Activated CD4-positive, alpha-beta T cell treated with anti-CD3 and anti-CD28 coated beads, Interleukin-2, amount 10 ng/mL, durations not matched to agents 7 days and 5 days (primary cell): ENCODE data around the gene KIF4A. TPM values are rescaled to one million over a fixed set of nuclear protein-coding genes. Genes with fewer than 3 reads are reported as not detected.
A peak's percentile ranks its signal among the peaks of the same experiment; 100 is the strongest.

Source experiments
- CTCF ChIA-PET: fragments of 350-600 bp; sonication (Branson Sonifier 250); formaldehyde crosslinking; loops from one replicate; lab custom pipeline; 2021; ENCODE audit warnings: antibody characterized with exemption; lab: Charles Lee
- POLR2A ChIA-PET: fragments of 350-600 bp; sonication (Branson Sonifier 250); formaldehyde crosslinking; loops from one replicate; lab custom pipeline; 2021; ENCODE audit warnings: antibody characterized with exemption; lab: Charles Lee
- DNase-seq: peaks from one replicate; pipeline ENCODE4 v3.0.0-alpha.2; 2020
- H3K27ac Mint-ChIP-seq: one replicate; pipeline ENCODE4 v1.8.0; 2021; ENCODE audit warnings: mild to moderate bottlenecking, moderate library complexity, mixed read lengths
- H3K27me3 Mint-ChIP-seq: one replicate; pipeline ENCODE4 v1.8.0; 2021; ENCODE audit warnings: mixed read lengths
- H3K36me3 Mint-ChIP-seq: one replicate; pipeline ENCODE4 v1.8.0; 2021; ENCODE audit warnings: low read depth, mixed read lengths
- H3K4me1 Mint-ChIP-seq: one replicate; pipeline ENCODE4 v1.8.0; 2021; ENCODE audit warnings: mixed read lengths
- H3K4me3 Mint-ChIP-seq: one replicate; pipeline ENCODE4 v1.8.0; 2021; ENCODE audit warnings: mild to moderate bottlenecking, moderate library complexity, mixed read lengths
- H3K9me3 Mint-ChIP-seq: one replicate; pipeline ENCODE4 v1.8.0; 2021; ENCODE audit warnings: mixed read lengths
- total RNA-seq, 2 experiments: library from RNA; stranded (reverse); gene quantifications; one replicate each; pipeline ENCODE4 v1.2.3, GENCODE V29; 2021

KIF4A gene
- total RNA-seq, 2 experiments from 2014 or later = 40.5 to 41.5 TPM

DNA sequence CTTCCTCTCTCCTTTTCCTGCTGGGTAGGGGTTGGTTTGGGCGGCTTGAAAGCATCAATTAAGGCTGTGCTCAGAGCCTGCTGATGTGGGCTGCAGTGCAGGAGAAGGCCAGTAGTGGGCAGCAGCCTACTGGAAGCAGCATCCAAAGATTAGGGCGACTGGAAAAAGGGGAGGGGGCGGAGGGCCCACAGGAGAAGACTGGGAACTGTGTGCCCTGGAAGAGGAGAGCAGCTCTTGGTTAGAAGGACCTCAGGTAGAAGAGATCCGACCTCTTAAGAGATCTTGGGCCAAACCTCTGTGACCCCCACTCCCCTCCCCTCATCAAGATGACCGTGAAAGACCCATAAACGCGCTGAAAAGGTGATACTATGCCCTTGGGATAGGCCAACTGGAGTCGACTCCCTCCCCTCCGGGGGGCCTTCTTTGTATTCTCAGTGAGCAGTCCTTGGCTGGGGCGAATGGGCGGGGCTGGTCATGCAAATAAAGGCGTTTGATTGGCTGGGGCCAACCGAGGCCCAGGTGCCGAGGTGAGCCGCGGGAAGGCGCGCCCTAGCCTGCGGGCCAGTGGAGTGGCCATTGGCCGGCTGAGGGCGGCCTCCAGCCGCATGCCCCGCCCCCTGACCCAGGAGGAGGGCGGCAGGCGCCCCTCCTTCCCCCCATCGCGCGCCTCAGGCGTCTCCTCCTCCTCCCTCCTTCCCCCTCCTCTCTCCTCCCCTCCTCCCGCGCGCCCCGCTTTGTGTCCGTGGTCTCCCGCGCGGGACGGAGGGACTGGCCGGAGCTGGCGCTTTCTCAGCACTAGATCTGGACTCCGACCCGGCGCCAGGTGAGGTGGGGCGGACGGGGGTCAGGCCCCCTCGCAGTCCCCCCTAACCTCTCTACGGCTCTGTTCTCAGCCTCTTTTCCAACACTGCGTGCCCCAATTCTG is 164.8 kb downstream of the KIF4A start:
- DNase-seq = peak; percentile 74
- ChIA-PET POLR2A (no interaction called here), CTCF (interaction anchor here (1.2 to 1.7 kb wide), 2 partner anchors 22 to 210 kb away, joined by 3 to 7 read pairs; no protein-coding TSS in a partner anchor)
- Mint-ChIP-seq H3K36me3 (peaks cover 4% of the 10 kb centered on the region), H3K9me3 (no peaks in the 10 kb centered on the region), H3K27me3 (no peaks in the 10 kb centered on the region), H3K4me3 (peak overlapping the region; percentile 81), H3K4me1 (peaks cover 42% of the 10 kb centered on the region), H3K27ac (peak overlapping the region; percentile 93)

DNA sequence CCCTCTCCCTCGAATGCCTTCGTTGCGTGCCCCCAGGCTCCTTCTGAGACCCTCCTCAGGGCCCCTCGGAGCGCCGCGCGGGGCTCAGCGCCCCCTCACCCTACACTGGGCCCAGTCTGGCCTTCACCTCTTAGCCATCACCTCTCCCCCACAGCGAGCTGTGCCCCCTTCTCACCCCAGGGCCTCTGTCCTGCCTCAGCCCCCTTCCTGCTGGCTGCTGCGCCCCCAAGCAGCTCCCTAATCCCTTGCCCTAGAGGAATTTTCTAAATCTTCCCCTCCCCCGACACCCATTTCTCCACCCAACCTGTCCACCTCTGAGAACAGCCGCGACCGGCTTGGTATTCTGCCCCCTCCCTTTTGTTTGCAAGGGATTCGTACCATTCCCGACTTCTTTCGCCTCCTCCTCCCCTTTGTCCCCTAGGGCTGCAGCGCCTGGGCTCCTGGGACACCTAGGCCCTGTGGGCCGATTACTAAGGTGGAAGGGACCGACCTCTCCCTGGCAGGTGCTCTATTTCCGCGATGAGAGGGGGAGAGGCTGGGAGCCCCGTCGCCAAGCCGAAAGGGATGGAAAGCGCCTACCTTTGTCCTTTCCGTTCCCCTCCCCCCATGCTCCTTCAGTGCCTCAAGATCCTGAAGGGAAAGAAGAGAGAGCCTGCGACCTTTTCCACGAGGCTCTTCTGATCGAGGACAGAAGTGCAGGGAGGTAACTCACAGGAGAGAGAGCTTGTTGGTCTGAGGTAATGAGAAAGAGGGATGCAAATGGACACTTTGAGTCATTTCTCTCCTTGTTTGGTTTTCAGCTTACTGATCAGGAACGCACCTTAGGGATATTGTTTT is 165.7 kb downstream of the KIF4A start:
- H3K9me3 Mint-ChIP-seq = no peaks in the 10 kb centered on the region
- peaks cover 9% of the 10 kb centered on the region for H3K36me3 Mint-ChIP-seq
- CTCF ChIA-PET = interaction anchor here (0.5 to 1.7 kb wide), 4 partner anchors 10 to 572 kb away, joined by 3 to 7 read pairs (median 3); no protein-coding TSS in a partner anchor
- H3K4me1 Mint-ChIP-seq = peaks cover 42% of the 10 kb centered on the region
- POLR2A ChIA-PET = no interaction called here
- H3K27me3 Mint-ChIP-seq = no peaks in the 10 kb centered on the region
- H3K4me3 Mint-ChIP-seq = peak overlapping the region; percentile 81
- no peak for DNase-seq
- H3K27ac Mint-ChIP-seq = peak overlapping the region; percentile 93

DNA sequence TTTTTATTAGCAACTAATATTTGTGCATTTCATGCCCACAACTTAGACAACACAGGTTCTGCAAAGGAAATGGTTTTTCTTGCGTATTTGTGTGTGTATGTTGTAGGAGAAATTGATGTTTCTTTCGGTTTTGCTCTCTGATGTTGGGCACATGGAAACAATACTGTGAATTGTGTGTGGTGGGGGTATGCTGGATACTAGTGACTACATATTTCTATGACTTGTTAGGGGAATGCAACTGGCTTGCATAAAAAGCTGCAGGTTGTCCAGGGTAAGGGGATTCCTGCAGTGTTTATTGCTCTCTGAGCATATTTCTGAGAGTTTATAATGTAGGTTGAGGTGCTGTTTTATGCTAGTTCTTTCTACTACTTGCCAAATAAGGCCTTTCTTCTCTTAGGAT is 166.4 kb downstream of the KIF4A start:
- POLR2A ChIA-PET = no interaction called here
- Mint-ChIP-seq H3K27me3 (no peaks in the 10 kb centered on the region), H3K4me3 (peak overlapping the region; percentile 81), H3K36me3 (peaks cover 12% of the 10 kb centered on the region), H3K27ac (peak overlapping the region; percentile 93), H3K4me1 (peaks cover 42% of the 10 kb centered on the region), H3K9me3 (no peaks in the 10 kb centered on the region)
- no peak for DNase-seq
- CTCF ChIA-PET = interaction anchor here (0.5 to 1.7 kb wide), 4 partner anchors 10 to 571 kb away, joined by 3 to 7 read pairs (median 3); no protein-coding TSS in a partner anchor

DNA sequence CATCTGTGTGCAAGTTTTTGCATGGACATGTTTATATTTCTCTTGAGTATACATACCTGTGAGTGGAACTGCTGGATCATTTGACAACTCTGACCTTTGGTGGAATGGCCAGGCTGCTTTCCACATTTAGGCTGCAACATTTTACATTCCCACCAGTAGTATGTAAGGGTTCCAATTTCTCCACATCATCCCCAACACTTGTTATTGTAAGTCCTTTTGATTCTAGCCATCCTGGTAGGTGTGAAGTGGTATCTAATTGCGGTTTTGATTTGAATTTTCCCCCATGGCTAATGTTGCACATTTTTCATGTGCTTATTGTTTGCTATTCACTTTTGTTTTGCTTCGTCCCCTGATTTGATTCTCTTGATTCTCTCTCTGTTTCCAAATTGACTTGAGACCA is 171.1 kb downstream of the KIF4A start:
- CTCF ChIA-PET = no interaction called here
- peaks cover 15% of the 10 kb centered on the region for H3K36me3 Mint-ChIP-seq
- H3K4me3 Mint-ChIP-seq = no peak overlapping the region
- H3K4me1 Mint-ChIP-seq = peaks cover 14% of the 10 kb centered on the region
- no peak overlapping the region for H3K27ac Mint-ChIP-seq
- no peaks in the 10 kb centered on the region for H3K9me3 Mint-ChIP-seq
- POLR2A ChIA-PET = no interaction called here
- DNase-seq = no peak
- no peaks in the 10 kb centered on the region for H3K27me3 Mint-ChIP-seq

DNA sequence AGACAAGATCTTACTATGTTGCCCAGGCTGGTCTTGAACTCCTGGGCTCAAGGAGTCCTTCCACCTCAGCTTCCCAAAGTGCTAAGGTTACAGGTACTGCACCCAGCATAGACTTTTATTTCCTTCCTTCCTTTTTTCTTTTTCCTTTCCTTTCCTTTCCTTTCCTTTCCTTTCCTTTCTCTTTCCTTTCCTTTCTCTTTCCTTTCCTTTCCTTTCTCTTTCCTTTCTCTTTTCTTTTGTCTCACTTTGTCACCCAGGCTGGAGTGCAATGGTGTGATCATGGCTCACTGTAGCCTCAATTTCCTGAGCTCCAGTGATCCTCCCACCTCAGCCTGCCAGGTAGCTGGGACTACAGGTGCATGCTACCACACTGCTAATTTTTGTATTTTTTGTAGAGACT is 174.1 kb downstream of the KIF4A start:
- peaks cover 13% of the 10 kb centered on the region for H3K36me3 Mint-ChIP-seq
- H3K4me1 Mint-ChIP-seq = peaks cover 2% of the 10 kb centered on the region
- no peaks in the 10 kb centered on the region for H3K27me3 Mint-ChIP-seq
- POLR2A ChIA-PET = no interaction called here
- CTCF ChIA-PET = no interaction called here
- no peak overlapping the region for H3K27ac Mint-ChIP-seq
- no peaks in the 10 kb centered on the region for H3K9me3 Mint-ChIP-seq
- no peak overlapping the region for H3K4me3 Mint-ChIP-seq
- DNase-seq = no peak

DNA sequence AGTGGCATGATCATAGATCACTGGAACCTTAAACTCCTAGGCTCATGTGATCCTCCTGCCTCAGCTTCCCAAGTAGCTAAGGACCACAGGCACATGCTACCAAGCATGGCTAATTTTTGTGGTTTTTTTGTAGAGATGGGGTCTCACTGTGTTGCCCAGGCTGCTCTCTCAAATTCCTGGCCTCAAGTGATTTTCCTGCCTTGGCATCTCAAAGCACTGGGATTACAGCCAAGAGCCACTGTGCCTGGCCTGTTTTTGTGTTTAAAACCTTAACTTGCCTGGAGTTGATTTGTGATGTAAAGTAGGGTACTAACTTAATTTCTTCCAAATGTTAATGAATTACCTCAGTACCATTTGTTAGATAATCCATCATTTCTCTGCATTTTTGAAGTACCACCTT is 177.1 kb downstream of the KIF4A start:
- Mint-ChIP-seq H3K9me3 (no peaks in the 10 kb centered on the region), H3K4me3 (no peak overlapping the region), H3K36me3 (peaks cover 7% of the 10 kb centered on the region), H3K27ac (no peak overlapping the region), H3K27me3 (no peaks in the 10 kb centered on the region), H3K4me1 (peaks cover 17% of the 10 kb centered on the region)
- POLR2A ChIA-PET = no interaction called here
- CTCF ChIA-PET = interaction anchor here (0.7 kb wide), 1 partner anchor 1401 kb away, joined by 3 read pairs; no protein-coding TSS in a partner anchor
- no peak for DNase-seq

DNA sequence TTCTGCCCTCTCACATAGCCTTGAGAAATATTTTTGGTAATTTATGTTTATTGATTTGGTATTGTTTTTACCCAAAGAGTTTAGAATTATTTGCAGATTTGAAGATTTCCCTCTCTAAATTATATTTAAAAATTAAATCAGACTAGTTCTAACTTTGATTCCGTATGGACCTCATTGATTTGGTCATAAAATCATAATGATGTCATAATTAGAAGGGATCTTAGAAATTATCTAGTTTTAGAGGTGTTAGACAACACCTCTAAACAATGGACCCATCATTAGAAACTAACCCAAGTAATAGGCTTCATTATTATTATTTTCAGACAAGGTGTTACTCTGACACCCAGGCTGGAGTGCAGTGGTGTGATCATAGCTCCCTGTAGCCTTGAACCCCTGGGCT is 178.8 kb downstream of the KIF4A start:
- Mint-ChIP-seq H3K36me3 (peaks cover 7% of the 10 kb centered on the region), H3K27me3 (no peaks in the 10 kb centered on the region), H3K4me1 (peaks cover 17% of the 10 kb centered on the region), H3K27ac (no peak overlapping the region), H3K9me3 (no peaks in the 10 kb centered on the region), H3K4me3 (no peak overlapping the region)
- CTCF ChIA-PET = no interaction called here
- no peak for DNase-seq
- POLR2A ChIA-PET = no interaction called here

Other genes starting within 250 kb of the KIF4A start
- gene AWAT2, start 240.2 kb upstream of the KIF4A start, total RNA-seq = not detected
- gene OTUD6A, start 227.6 kb upstream of the KIF4A start, total RNA-seq = not detected
- 10 to 100 TPM; 60.3 to 64.1 TPM for gene IGBP1, start 156.7 kb upstream of the KIF4A start, total RNA-seq
- not detected for gene DGAT2L6, start 112.6 kb upstream of the KIF4A start, total RNA-seq
- gene AWAT1, start 55.4 kb upstream of the KIF4A start, total RNA-seq = not detected
- gene P2RY4, start 29.9 kb upstream of the KIF4A start, total RNA-seq = under 1 TPM; 0.12 to 0.25 TPM
- not detected for gene ARR3, start 21.8 kb upstream of the KIF4A start, total RNA-seq
- not detected for gene RAB41, start 7.9 kb upstream of the KIF4A start, total RNA-seq
- 10 to 100 TPM; 35.1 to 43.1 TPM for gene PDZD11, start 177 bp upstream of the KIF4A start, total RNA-seq
- under 1 TPM; 0.22 to 0.23 TPM for gene GDPD2, start 133.2 kb downstream of the KIF4A start, total RNA-seq
- gene DLG3, start 154.7 kb downstream of the KIF4A start, total RNA-seq = 10 to 100 TPM; 19.9 to 20.1 TPM